ENCODE results near the gene PALLD. TPM values are rescaled to one million over a fixed set of nuclear protein-coding genes. Genes with fewer than 3 reads are reported as not detected.

PALLD gene
- total RNA-seq, 2 donors from 2014 or later = 440 to 625 TPM

DNA sequence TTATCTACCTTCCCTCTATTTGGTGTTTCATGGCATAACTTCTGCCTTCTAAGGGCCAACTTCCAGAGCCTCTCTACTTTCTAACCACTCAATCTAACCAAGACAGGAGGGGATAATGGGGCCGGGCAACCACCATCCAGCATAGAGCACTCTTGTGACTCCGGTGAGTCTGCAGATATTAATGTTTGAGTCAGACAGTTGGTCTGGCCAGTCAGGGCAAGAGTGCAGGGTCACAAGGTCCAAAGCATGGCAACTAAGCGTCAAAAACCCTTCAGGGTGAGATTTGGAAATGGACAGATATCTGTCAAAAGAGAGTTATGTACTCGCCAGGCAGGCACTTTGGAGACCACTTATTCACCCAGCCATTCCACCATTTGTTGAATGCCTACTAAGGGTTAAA lies 105.0 kb downstream of the PALLD start:
- intact Hi-C loops (cut with DNase I) = no loop called here
- DNase-seq (no peak), ATAC-seq (no peak)

GRCh38 chr4:168604496-168605373 lies 107.9 kb downstream of the PALLD start:
- peak; percentile 35 for DNase-seq
- intact Hi-C loops (cut with DNase I) = no loop called here
- peak; percentile 90 to 92 for ATAC-seq

DNA sequence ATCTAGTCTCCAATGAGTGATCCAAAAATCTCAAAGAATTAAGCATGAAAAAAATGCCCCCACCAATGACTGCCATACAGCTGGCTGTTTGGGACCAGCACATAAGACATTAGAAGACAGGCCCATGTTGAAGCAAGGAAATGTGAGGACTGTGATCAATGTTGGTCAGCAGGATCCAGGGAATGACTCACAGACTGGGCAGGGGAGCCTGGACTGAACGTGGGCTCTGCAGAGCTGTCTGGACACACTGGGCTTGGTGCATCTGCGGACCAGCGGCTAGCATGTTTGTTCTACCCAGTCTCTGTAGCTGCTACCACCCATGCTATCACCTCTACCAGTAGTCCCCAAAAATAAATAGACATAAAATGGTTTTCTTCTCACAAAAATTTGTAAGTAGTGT lies 108.6 kb downstream of the PALLD start:
- intact Hi-C loops (cut with DNase I) = no loop called here
- DNase-seq (peak; percentile 38), ATAC-seq (peak; percentile 68 to 90)

DNA sequence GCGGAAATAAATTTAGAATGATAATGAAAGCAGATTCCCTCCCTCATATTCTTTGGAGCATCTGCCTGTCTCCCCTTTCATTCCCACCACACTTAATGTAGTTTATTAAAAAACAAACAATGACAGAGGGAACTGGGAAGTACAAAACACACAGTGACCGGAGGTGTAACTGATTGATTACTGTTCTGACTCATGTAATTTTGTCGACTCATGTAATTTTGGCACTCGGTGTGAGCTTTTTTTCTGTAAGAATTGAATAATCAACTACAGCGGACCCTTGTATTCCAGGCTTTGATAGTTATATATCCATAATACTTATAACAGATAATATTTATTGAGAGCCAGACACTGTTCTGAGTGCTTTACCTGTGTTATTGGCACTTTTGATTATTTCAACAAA lies 110.4 kb downstream of the PALLD start:
- DNase-seq = no peak
- intact Hi-C loops (cut with DNase I) = no loop called here
- ATAC-seq = no peak

DNA sequence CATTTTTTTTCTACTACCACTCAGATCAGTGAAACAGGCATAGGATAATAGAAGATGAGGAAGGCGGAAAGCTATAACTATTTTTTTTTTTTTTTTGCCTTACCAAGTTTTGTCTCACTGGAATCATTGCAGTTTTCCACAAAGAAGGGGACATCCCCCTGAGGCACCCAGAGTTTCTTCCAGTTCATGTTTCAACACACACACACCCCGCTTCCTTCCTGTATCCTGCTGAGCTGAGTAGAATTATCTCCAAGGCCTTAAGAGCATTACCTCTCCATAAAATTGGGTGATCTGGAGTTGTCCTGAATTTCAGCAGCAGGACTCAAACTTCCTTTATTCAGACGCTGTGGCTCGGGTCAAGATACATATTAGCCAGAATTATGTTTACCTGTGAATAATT lies 111.9 kb downstream of the PALLD start:
- intact Hi-C loops (cut with DNase I) = no loop called here
- ATAC-seq = no peak
- DNase-seq = no peak

DNA sequence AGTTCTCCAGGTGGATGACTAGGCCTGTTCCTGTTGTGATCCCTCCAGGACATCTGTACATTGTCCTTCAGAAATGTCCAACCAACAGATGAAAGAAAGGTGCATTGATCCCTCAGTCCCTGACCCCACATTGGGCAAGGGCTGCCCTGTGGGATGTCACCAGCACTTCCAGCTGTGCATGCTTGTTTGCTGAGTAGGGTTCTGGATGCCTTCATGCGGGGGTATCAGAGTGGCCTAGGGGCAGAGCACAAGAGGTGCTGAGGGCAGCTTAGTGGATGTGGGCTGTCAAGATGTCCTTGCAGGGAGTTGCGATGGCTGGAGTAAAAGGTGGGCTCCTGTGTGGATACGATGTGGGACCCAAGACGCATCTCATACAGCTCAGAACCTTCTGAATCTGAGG lies 112.5 kb downstream of the PALLD start:
- intact Hi-C loops (cut with DNase I) = no loop called here
- ATAC-seq (no peak), DNase-seq (no peak)

- DNase-seq (no peak), ATAC-seq (peak in 1 of 2 donors; percentile 28)
- intact Hi-C loops (cut with DNase I) = no loop called here
These were observed 114.2 kb downstream of the PALLD start for GRCh38 chr4:168610911-168611530.

DNA sequence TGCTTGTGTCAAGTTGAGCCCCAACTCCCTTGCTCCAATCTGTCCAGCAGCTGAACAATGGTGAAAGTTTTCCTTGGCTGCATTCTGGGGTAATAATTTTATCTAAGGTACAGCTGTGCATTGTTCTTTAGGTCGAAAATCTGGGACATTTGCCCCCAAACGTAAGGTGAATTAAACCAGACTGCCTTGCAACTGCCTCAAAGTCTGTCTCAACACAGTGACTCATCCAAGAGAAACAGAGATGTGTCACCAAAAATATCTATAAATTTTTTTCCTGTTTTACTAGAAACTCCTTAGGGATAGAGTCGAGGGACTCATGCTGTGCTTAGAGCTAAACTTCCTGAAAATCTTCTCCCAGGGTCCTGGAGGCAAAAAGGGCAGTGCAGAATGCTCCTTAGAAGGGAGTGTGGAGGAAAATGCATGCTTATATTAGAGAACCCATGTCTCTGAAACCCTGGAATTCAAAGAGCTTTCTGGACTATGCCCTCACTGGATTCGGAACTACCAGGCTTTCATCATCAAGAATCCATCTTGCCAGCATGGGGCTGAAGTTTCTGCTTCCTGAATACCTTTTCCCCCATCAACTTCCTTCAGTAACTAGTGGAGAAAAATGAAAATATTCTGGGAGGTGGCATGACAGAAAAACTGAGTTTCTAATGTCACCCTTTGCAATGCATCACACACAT lies 115.7 kb downstream of the PALLD start:
- intact Hi-C loops (cut with DNase I) = no loop called here
- DNase-seq (no peak), ATAC-seq (peak in 1 of 2 donors; percentile 9)

DNA sequence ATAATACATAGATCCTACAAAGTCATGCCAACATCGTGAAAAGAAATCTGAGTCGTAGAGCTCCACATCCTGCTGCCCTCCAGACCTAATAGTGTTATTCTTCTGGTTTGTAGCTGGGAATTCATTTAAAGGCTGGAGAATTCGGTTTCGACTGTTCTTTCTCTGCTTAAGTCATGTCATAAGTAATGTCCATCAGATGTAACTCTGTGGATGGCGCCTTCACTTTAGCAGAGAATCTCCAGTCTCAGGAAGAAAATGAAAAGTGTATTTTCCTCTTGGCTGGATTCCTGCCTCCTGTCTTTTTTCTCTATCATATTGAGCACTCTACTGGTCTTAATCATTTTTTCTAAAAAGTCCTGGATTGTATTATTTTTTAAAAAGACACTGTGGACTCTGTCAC lies 117.0 kb downstream of the PALLD start:
- intact Hi-C loops (cut with DNase I) = no loop called here
- no peak for DNase-seq

GRCh38 chr4:168614281-168615057 lies 117.6 kb downstream of the PALLD start:
- intact Hi-C loops (cut with DNase I) = no loop called here
- DNase-seq (no peak), ATAC-seq (no peak)

More for the DNA sequence above, 117.0 kb downstream of the PALLD start:
- ATAC-seq = no peak

DNA sequence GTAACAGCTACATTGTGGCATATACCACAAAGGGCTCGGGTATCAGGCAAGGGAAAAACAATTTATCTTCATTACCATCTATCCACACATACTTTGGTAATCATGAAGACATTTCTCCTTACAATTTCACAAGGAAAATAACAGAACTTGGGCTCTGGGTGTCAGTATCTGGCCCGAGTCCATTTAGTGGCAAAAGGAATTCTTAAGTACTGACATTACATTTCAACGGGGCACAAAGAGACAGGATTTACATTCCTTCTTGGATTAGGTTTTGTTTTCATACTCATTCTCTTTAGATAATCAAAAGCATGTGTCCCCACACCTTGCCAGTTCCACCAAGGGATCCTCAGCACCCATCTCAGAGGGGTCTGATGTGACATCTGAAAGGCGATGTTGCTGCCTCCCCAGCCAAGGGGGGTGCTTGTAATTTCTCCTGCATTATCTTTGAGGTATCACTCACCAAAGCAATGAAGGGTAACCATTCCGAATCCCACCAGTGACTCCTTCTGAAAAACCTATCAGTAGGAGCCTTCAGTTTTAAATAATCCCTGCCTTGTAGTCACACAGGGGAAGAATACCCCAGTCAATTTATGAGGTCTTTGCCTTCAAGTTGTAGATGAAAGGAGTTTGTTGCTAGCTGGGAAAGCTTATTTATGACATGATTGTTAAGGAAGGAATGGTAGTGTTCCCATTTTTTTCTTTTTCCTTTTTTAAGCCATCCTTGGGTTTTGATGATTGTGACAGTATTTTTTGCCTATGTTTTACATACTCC lies 118.6 kb downstream of the PALLD start:
- DNase-seq = no peak
- ATAC-seq = no peak
- intact Hi-C loops (cut with DNase I) = no loop called here

DNA sequence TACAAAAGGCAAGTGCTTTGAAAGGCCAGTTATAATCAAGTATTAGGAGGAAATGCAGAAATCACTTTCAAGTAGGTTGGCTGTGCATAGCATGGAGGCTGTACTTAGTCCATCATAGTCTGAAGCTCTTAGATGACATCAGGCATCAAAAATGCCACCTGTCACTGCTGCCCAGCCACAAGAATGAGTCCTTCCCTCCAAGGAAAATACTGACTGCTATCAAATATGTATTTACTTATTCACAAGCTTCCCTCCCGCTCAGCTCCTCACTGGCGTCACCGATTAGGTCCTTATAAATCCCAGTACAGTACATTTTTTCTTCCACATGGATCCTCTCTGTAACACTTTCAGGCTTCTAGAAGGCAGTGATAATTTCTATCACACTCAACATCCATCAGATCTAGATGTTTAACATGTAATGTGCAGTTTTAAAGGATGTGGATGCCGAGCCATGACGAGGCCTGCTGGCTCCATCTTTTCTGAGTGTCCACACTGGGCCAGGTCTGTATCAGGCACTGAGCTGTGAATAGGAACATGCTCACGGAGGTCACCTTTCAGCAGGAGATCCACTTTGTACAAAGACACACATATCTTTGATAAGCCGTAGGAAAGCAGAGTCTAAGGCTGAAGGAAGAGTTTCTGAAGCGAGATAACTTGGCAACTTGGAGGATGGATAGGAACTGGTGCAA lies 121.9 kb downstream of the PALLD start:
- DNase-seq = no peak
- ATAC-seq = peak; percentile 39 to 65
- intact Hi-C loops (cut with DNase I) = no loop called here

DNA sequence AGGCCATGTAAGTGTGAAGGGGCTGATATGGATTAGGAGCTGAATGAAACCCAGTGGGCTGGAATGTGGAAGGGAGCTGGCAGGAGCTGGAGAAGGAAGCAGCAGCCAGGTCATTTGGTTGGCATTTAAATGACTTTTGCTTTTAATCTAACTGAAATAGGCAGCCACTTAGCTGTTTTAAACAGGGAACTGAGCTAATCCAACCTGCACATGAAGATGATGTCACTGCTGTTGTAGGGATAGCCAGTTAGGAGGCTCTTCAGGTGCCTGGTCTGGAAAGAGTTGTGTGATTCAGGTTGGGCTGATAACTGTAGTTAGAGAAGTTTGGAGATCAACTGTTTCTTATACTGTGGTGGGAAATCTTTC lies 122.4 kb downstream of the PALLD start:
- intact Hi-C loops (cut with DNase I) = no loop called here
- ATAC-seq (peak; percentile 70 to 82), DNase-seq (no peak)

DNA sequence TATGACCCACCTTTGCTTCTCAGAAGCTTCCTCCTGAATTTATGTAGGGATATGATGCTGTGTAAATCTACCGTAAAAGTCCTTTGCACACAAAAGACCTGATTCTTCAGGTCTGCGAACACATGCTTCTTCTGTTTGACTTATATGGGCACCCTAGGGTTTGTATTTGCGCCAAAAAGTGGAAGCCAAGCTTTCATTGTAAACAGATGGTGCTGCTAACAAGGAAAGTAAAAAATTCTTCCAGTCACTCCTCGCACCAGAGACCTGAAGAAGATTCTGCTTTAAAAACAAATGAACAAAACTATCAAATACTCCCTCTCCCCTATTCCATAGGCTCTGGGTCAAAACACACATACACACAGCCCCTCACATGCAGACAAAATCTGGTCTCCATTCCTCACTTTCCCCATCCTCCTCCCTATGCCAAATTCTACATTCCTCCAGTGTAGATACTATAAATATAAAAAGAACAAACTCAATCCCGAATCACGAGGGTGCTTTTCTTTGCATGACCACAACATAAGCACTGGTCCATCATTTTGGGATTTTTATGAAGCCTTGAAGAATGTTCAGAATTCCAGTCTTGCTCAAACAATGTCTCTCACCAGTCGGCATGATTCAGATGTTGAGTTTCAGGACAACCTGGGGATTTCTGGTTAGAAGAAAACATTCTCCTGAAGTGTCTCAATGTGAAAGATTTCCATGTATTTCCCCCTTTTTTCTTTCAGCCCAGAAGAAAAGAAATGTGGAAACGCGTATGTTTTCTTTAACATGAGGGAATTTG lies 125.1 kb downstream of the PALLD start:
- intact Hi-C loops (cut with DNase I) = no loop called here
- ATAC-seq (no peak), DNase-seq (no peak)

DNA sequence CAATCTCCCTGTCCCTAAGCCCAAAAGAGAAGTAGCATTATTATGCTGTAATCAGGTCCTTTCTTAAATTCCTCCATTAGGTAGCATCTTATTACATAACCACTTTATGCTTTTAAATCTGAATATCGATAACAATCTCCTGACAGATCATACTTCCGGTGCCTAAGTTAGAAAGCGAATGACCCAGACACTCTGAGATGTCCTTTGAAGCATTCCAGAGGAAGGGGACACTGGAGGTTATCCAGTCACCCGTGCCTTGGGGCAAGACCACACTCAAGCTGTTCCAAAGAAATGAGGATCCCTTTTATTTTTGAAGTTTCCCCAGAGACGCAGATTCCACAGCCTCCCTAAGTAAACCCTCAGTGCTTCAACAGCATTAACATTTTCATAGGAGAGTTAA lies 125.7 kb downstream of the PALLD start:
- intact Hi-C loops (cut with DNase I) = no loop called here
- no peak for ATAC-seq
- DNase-seq = no peak

GRCh38 chr4:168623011-168623410 lies 126.2 kb downstream of the PALLD start:
- ATAC-seq (no peak), DNase-seq (no peak)
- intact Hi-C loops (cut with DNase I) = no loop called here

DNA sequence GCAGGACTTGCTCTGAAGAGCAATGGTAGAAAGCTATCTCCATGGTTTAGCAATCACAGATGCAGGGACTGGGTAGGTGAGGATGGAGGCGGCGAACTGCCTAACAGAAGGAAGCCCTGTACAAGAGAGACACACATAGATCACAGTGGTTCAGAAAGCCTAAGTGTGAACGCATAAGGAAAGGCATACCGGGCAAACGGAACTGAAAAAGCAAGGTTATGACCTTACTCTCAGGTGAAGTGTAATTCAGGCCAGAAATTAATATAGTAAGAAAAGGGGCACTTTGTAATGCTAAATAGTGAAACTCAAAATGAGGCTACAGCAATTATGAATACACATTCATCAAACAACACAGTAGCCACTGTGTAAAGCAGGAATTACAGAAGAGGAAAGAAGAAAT lies 126.6 kb downstream of the PALLD start:
- DNase-seq (no peak), ATAC-seq (no peak)
- intact Hi-C loops (cut with DNase I) = no loop called here

DNA sequence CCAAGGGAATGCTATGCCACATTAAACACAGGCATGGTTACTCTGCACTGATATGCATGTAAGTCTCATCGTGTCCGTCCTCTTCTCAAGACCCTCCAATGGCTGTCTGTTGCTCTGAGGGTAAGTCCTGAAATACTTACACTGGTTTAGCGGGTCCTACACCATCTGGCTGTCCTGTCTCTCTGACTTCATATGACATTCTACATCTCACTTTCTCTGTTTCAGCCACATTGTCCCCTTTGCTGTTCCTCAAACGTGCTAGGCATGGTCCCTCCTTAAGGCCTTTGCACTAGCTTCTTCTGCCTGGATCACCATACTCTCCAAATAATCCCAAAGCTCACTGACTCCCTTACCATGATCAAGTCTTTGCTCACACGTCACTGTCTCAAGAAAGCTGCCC lies 131.4 kb downstream of the PALLD start:
- no peak for ATAC-seq
- DNase-seq = no peak
- intact Hi-C loops (cut with DNase I) = no loop called here

Data from left cardiac atrium (tissue), 4 donors.